DOHH2 (cell line): ENCODE results near the gene ANO9.

ENCODE experiments used
- H3F3A ChIP-seq: fragments of 200-600 bp; sonication (generic), shearing (Covaris generic); 2 replicates; pipeline ENCODE4 v1.6.0; 2016; ENCODE audit warnings: antibody characterized with exemption, mild to moderate bottlenecking; ENCODE audit not compliant: control insufficient read depth, insufficient read depth
- H3K27ac ChIP-seq: fragments of 200-600 bp; sonication (generic); 2 replicates; pipeline ENCODE4 v1.5.1; 2014; ENCODE audit warnings: low read depth, mild to moderate bottlenecking, low read length, moderate library complexity
- H3K27me3 ChIP-seq: fragments of 200-600 bp; sonication (generic); 2 replicates; pipeline ENCODE4 v1.6.1; 2014; ENCODE audit warnings: mild to moderate bottlenecking, low read length, mixed read lengths; ENCODE audit not compliant: control insufficient read depth
- H3K36me3 ChIP-seq: fragments of 200-600 bp; sonication (generic); 2 replicates; pipeline ENCODE4 v1.6.1; 2014; ENCODE audit warnings: mild to moderate bottlenecking, low read length, moderate library complexity, mixed read lengths; ENCODE audit not compliant: control insufficient read depth
- H3K4me1 ChIP-seq: fragments of 200-600 bp; sonication (generic); 2 replicates; pipeline ENCODE4 v1.6.1; 2014; ENCODE audit warnings: mild to moderate bottlenecking, low read length, mixed read lengths; ENCODE audit not compliant: control insufficient read depth
- H3K4me2 ChIP-seq: fragments of 200-600 bp; sonication (generic); 2 replicates; pipeline ENCODE4 v1.6.0; 2014; ENCODE audit warnings: mild to moderate bottlenecking, low read length, moderate library complexity
- H3K4me3 ChIP-seq: fragments of 200-600 bp; sonication (generic); 2 replicates; pipeline ENCODE4 v1.5.1; 2014; ENCODE audit warnings: mild to moderate bottlenecking, low read length, mixed read lengths
- H3K79me2 ChIP-seq: fragments of 200-600 bp; sonication (generic); 2 replicates; pipeline ENCODE4 v1.6.1; 2014; ENCODE audit warnings: mild to moderate bottlenecking, low read length, mixed read lengths; ENCODE audit not compliant: control insufficient read depth
- H3K9me2 ChIP-seq: fragments of 200-600 bp; sonication (generic); replicated peaks from 2 replicates; pipeline ENCODE4 v1.6.1; 2014; ENCODE audit warnings: mild to moderate bottlenecking, low read length, mixed read lengths; ENCODE audit not compliant: control insufficient read depth
- H3K9me3 ChIP-seq: fragments of 200-600 bp; sonication (generic); 2 replicates; pipeline ENCODE4 v1.6.1; 2014; ENCODE audit warnings: antibody characterized with exemption, low read length, mixed read lengths; ENCODE audit not compliant: control insufficient read depth, insufficient read depth
- H4K20me1 ChIP-seq: fragments of 200-600 bp; sonication (generic); 2 replicates; pipeline ENCODE4 v1.6.0; 2014; ENCODE audit warnings: low read depth, mild to moderate bottlenecking, antibody characterized with exemption, low read length, moderate library complexity; ENCODE audit not compliant: control insufficient read depth, insufficient read depth
- CTCF ChIP-seq: fragments of 200-600 bp; sonication (generic); IDR thresholded peaks from one replicate; pipeline ENCODE4 v1.5.1; 2014; ENCODE audit warnings: antibody characterized with exemption, mild to moderate bottlenecking, low read depth, low read length; ENCODE audit not compliant: poor library complexity, severe bottlenecking
- EZH2phosphoT487 ChIP-seq: fragments of 200-600 bp; sonication (generic); IDR thresholded peaks from 2 replicates; pipeline ENCODE4 v1.6.1; 2017; ENCODE audit warnings: borderline replicate concordance, mild to moderate bottlenecking, antibody characterized with exemption, low read length, moderate library complexity, mixed read lengths

Gene ANO9

GRCh38 chr11:385594-386351 is 56.0 kb downstream of the ANO9 start:
- no peak overlapping the region for H3K4me2 ChIP-seq
- H3K9me2 ChIP-seq, result no peaks in the 10 kb centered on the region
- H3F3A ChIP-seq, result no peaks in the 10 kb centered on the region
- no peak overlapping the region for H3K27ac ChIP-seq
- H3K27me3 ChIP-seq, result no peaks in the 10 kb centered on the region
- H3K9me3 ChIP-seq, result peaks cover 13% of the 10 kb centered on the region
- TF ChIP-seq EZH2phosphoT487 (no peak), CTCF (no peak)
- no peaks in the 10 kb centered on the region for H4K20me1 ChIP-seq
- no peaks in the 10 kb centered on the region for H3K36me3 ChIP-seq
- H3K79me2 ChIP-seq, result no peaks in the 10 kb centered on the region
- no peak overlapping the region for H3K4me3 ChIP-seq
- H3K4me1 ChIP-seq, result no peaks in the 10 kb centered on the region

GRCh38 chr11:384511-384910 is 57.3 kb downstream of the ANO9 start:
- TF ChIP-seq CTCF (no peak), EZH2phosphoT487 (no peak)
- Histone ChIP-seq H3K36me3 (no peaks in the 10 kb centered on the region), H3K4me3 (no peak overlapping the region), H3K4me1 (no peaks in the 10 kb centered on the region), H3K27ac (no peak overlapping the region), H3K4me2 (no peak overlapping the region), H3K79me2 (no peaks in the 10 kb centered on the region), H3K27me3 (no peaks in the 10 kb centered on the region), H3K9me2 (no peaks in the 10 kb centered on the region), H3F3A (no peaks in the 10 kb centered on the region), H3K9me3 (peaks cover 13% of the 10 kb centered on the region), H4K20me1 (no peaks in the 10 kb centered on the region)

GRCh38 chr11:383431-383830 is 58.4 kb downstream of the ANO9 start:
- Histone ChIP-seq H3K9me3 (peaks cover 13% of the 10 kb centered on the region), H3K27me3 (no peaks in the 10 kb centered on the region), H3K4me1 (no peaks in the 10 kb centered on the region), H4K20me1 (no peaks in the 10 kb centered on the region), H3K4me2 (no peak overlapping the region), H3F3A (no peaks in the 10 kb centered on the region), H3K9me2 (no peaks in the 10 kb centered on the region), H3K36me3 (no peaks in the 10 kb centered on the region), H3K79me2 (no peaks in the 10 kb centered on the region), H3K27ac (no peak overlapping the region), H3K4me3 (no peak overlapping the region)
- TF ChIP-seq EZH2phosphoT487 (no peak), CTCF (no peak)
